Measurements from ENCODE around the gene FARS2. TPM values are rescaled to one million over a fixed set of nuclear protein-coding genes. Genes with fewer than 3 reads are reported as not detected.

The FARS2 gene
- total and polyA plus RNA-seq, 2 donors (not counting 1 experiment from before 2014, with no cell fraction given) = 33.0 to 35.5 TPM

DNA sequence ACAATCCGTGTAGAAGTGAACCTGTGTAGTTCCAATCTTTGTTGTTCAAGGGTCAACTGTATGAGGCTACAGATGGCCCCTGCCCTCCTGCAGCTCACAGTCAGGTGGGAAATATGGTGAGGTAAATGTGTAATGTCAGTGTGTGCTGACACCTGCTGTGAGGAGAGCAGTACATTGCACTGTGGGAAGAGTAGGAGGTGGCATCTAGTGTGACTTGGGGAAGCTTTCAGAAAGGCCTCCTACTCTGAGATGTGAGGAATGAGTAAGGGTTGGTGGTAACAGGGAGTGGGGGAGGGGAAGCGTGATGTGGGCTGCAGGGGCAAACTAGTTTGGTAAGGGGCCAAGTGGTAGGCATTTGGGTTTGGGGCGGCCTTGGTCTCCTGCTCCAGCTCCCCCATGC is 188.8 kb downstream of the FARS2 start:
- Histone ChIP-seq H3K36me3 (replicated peaks in 1 of 2; ENCODE audit: control extremely low read depth in 1 of 2, control insufficient read depth in 1 of 2, extremely low read depth in 1 of 2, insufficient read depth in 2 of 2, low read length in 1 of 2) (peaks cover 1 to 5% of the 10 kb centered on the region in 2 experiments), H3K27ac (ENCODE audit: low read length in 2 of 2) (no peak overlapping the region), H3K4me3 (ENCODE audit: control extremely low read depth in 1 of 5, extremely low read depth in 1 of 5, insufficient read depth in 1 of 5, low read depth in 2 of 5, low read length in 4 of 5) (no peak overlapping the region), H2AFZ (ENCODE audit: insufficient read depth, low read depth, low read length, poor library complexity, severe bottlenecking) (no peak overlapping the region), H3K79me2 (ENCODE audit: control insufficient read depth, insufficient read depth, low read length) (no peaks in the 10 kb centered on the region), H4K20me1 (ENCODE audit: control insufficient read depth, insufficient read depth, low read length, poor library complexity, severe bottlenecking) (peaks cover 3% of the 10 kb centered on the region), H3K4me2 (replicated peaks; ENCODE audit: low read depth, low read length, poor library complexity, severe bottlenecking) (no peak overlapping the region), H3K4me1 (ENCODE audit: control insufficient read depth in 2 of 2, insufficient read depth in 2 of 2, low read length in 2 of 2) (no peaks in the 10 kb centered on the region), H3K9ac (ENCODE audit: low read length) (no peak overlapping the region), H3K27me3 (replicated peaks in 1 of 4; ENCODE audit: control extremely low read depth in 1 of 4, control insufficient read depth in 3 of 4, insufficient read depth in 4 of 4, low read length in 3 of 4) (no peaks in the 10 kb centered on the region), H3K9me3 (ENCODE audit: control extremely low read depth in 1 of 3, control insufficient read depth in 2 of 3, insufficient read depth in 1 of 3, low read length in 2 of 3) (no peaks in the 10 kb centered on the region)
- ChIA-PET CTCF (no interaction called here), POLR2A (no interaction called here)
- no peaks in the 10 kb centered on the region for H3K9me3 Mint-ChIP-seq (ENCODE audit: insufficient read depth)
- no peaks in the 10 kb centered on the region for H3K4me1 Mint-ChIP-seq
- ATAC-seq (ENCODE audit: low read depth) (no peak), DNase-seq (no peak)
- 100% methylated on average over 1 of the region's 3 CpGs for WGBS (ENCODE audit: insufficient coverage)
- no peaks in the 10 kb centered on the region for H3K27me3 Mint-ChIP-seq
- no peak overlapping the region for H3K27ac Mint-ChIP-seq
- intact Hi-C loops (cut with micrococcal nuclease) = no loop called here
- no peak for TF ChIP-seq EZH2 (IDR thresholded peaks at IDR 0.05; ENCODE audit: borderline replicate concordance, insufficient read depth, low read depth, low read length, poor library complexity, severe bottlenecking)
- TF ChIP-seq, protein P1, sequence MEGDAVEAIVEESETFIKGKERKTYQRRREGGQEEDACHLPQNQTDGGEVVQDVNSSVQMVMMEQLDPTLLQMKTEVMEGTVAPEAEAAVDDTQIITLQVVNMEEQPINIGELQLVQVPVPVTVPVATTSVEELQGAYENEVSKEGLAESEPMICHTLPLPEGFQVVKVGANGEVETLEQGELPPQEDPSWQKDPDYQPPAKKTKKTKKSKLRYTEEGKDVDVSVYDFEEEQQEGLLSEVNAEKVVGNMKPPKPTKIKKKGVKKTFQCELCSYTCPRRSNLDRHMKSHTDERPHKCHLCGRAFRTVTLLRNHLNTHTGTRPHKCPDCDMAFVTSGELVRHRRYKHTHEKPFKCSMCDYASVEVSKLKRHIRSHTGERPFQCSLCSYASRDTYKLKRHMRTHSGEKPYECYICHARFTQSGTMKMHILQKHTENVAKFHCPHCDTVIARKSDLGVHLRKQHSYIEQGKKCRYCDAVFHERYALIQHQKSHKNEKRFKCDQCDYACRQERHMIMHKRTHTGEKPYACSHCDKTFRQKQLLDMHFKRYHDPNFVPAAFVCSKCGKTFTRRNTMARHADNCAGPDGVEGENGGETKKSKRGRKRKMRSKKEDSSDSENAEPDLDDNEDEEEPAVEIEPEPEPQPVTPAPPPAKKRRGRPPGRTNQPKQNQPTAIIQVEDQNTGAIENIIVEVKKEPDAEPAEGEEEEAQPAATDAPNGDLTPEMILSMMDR (IDR thresholded peaks at IDR 0.05) = no peak
- H3K4me3 Mint-ChIP-seq = no peak overlapping the region

DNA sequence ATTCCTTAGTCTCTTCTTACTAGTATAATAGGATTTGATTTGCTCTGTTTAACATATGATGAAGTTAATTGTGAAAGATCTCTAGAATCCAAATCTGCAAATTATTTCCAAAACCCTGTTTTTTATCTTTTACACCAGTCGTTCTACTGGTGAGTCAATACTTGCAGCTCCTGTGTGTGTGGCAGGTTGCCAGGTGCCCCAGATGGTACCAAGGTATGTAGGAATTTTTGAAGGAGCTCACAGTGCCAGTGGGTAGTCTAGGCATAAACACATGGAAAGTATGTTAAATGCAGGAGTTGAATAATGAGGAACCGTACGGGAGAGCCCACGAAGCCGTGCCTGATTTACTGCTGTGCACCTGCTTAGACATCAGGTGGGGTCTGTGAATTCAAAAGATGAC is 192.2 kb downstream of the FARS2 start:
- Histone ChIP-seq H3K27me3 (replicated peaks in 1 of 4; ENCODE audit: control extremely low read depth in 1 of 4, control insufficient read depth in 3 of 4, insufficient read depth in 4 of 4, low read length in 3 of 4) (no peaks in the 10 kb centered on the region), H3K79me2 (ENCODE audit: control insufficient read depth, insufficient read depth, low read length) (no peaks in the 10 kb centered on the region), H4K20me1 (ENCODE audit: control insufficient read depth, insufficient read depth, low read length, poor library complexity, severe bottlenecking) (peaks cover 3% of the 10 kb centered on the region), H3K36me3 (replicated peaks in 1 of 2; ENCODE audit: control extremely low read depth in 1 of 2, control insufficient read depth in 1 of 2, extremely low read depth in 1 of 2, insufficient read depth in 2 of 2, low read length in 1 of 2) (peaks cover 1 to 11% of the 10 kb centered on the region in 2 experiments), H3K9me3 (ENCODE audit: control extremely low read depth in 1 of 3, control insufficient read depth in 2 of 3, insufficient read depth in 1 of 3, low read length in 2 of 3) (no peaks in the 10 kb centered on the region), H3K27ac (ENCODE audit: low read length in 2 of 2) (no peak overlapping the region), H3K4me2 (replicated peaks; ENCODE audit: low read depth, low read length, poor library complexity, severe bottlenecking) (no peak overlapping the region), H2AFZ (ENCODE audit: insufficient read depth, low read depth, low read length, poor library complexity, severe bottlenecking) (no peak overlapping the region), H3K4me1 (ENCODE audit: control insufficient read depth in 2 of 2, insufficient read depth in 2 of 2, low read length in 2 of 2) (no peaks in the 10 kb centered on the region), H3K4me3 (ENCODE audit: control extremely low read depth in 1 of 5, extremely low read depth in 1 of 5, insufficient read depth in 1 of 5, low read depth in 2 of 5, low read length in 4 of 5) (no peak overlapping the region), H3K9ac (ENCODE audit: low read length) (no peak overlapping the region)
- Mint-ChIP-seq H3K27me3 (no peaks in the 10 kb centered on the region), H3K4me1 (no peaks in the 10 kb centered on the region), H3K4me3 (no peak overlapping the region), H3K9me3 (ENCODE audit: insufficient read depth) (no peaks in the 10 kb centered on the region), H3K27ac (no peak overlapping the region)
- no peak for ATAC-seq (ENCODE audit: low read depth)
- 90% methylated on average over 4 of the region's 5 CpGs for WGBS (ENCODE audit: insufficient coverage)
- TF ChIP-seq, protein P1 (IDR thresholded peaks at IDR 0.05) = no peak
- TF ChIP-seq EZH2 (IDR thresholded peaks at IDR 0.05; ENCODE audit: borderline replicate concordance, insufficient read depth, low read depth, low read length, poor library complexity, severe bottlenecking) = no peak
- DNase-seq = no peak
- ChIA-PET CTCF (no interaction called here), POLR2A (no interaction called here)
- intact Hi-C loops (cut with micrococcal nuclease) = no loop called here
